A549 (cell line): Measurements from ENCODE around the gene CRYBB2. TPM values are rescaled to one million over a fixed set of nuclear protein-coding genes. Genes with fewer than 3 reads are reported as not detected.

Experiments
- ATAC-seq, 2 experiments: fragments of 200-7000 bp in 1 of 2; fragments of >200 bp in 1 of 2; cut with Nextera tagmentation in 1 of 2; cut with Tn5 transposase in 1 of 2; 3 replicates each; pipeline versions ENCODE4 v1.8.0 to v1.9.1; 2018 to 2020; ENCODE audit warnings: mild to moderate bottlenecking in 1 of 2, moderate library complexity in 1 of 2
- CTCF ChIA-PET: fragments of 300-600 bp; sonication (Branson Sonifier 250); formaldehyde crosslinking; extraction: SDS; loops from one replicate; lab custom pipeline; 2021; ENCODE audit warnings: antibody characterized with exemption, inconsistent platforms; lab: Yijun Ruan, JAX
- POLR2A ChIA-PET: fragments of 350-600 bp; formaldehyde crosslinking; extraction: SDS; loops from one replicate; lab custom pipeline; 2021; ENCODE audit warnings: antibody characterized with exemption, inconsistent platforms; lab: Yijun Ruan, JAX
- DNase-seq, 2 experiments: peaks; one replicate each; pipeline versions ENCODE4 v3.0.0 to v3.0.0-alpha.2; 2011 to 2016; ENCODE audit warnings: low read depth in 1 of 2, low spot score in 1 of 2
- FAIRE-seq: peaks from 2 replicates; lab custom pipeline; 2011; peaks lifted over from hg19 to GRCh38; lab: Jason Lieb, UNC
- H3K27ac ChIP-seq, 2 experiments: fragments of >200 bp; sonication (Bioruptor Twin); formaldehyde crosslinking; 3 replicates each; pipeline ENCODE4 v1.5.1; 2016 to 2017
- H3K4me1 ChIP-seq: fragments of >200 bp; sonication (Bioruptor Twin); formaldehyde crosslinking; 3 replicates; pipeline ENCODE4 v1.6.1; 2016
- H3K4me2 ChIP-seq: fragments of >200 bp; sonication (Bioruptor Twin); formaldehyde crosslinking; 3 replicates; pipeline ENCODE4 v1.6.1; 2016
- H3K4me3 ChIP-seq: fragments of >200 bp; sonication (Bioruptor Twin); formaldehyde crosslinking; 3 replicates; pipeline ENCODE4 v1.5.1; 2016
- H3K9me3 ChIP-seq: fragments of >200 bp; sonication (Bioruptor Twin); formaldehyde crosslinking; 3 replicates; pipeline ENCODE4 v1.6.1; 2016
- BCL3 ChIP-seq: fragments of >200 bp; sonication (Bioruptor Twin); formaldehyde crosslinking; IDR thresholded peaks from 3 replicates; pipeline ENCODE4 v1.6.1; 2016
- CBX8 ChIP-seq: fragments of 200-600 bp; sonication (generic); IDR thresholded peaks from 2 replicates; pipeline ENCODE4 v1.6.1; 2016
- CHD2 ChIP-seq: fragments of 150-350 bp; IDR thresholded peaks from 2 replicates; pipeline ENCODE4 v1.6.1; 2014; ENCODE audit warnings: low read length; ENCODE audit not compliant: partially characterized antibody
- ELK1 ChIP-seq: fragments of 150-350 bp; IDR thresholded peaks from 2 replicates; pipeline ENCODE4 v1.6.1; 2014; ENCODE audit warnings: low read depth, mild to moderate bottlenecking, low read length
- EP300 ChIP-seq, 2 experiments: fragments of >200 bp; sonication (Bioruptor Twin); formaldehyde crosslinking; IDR thresholded peaks; 2 replicates in 1 of 2; 3 replicates in 1 of 2; pipeline ENCODE4 v1.6.1; 2016 to 2017
- FOSB ChIP-seq: fragments of 250-450 bp; sonication (Bioruptor Pico); IDR thresholded peaks from 2 replicates; pipeline ENCODE4 v1.5.0; 2020; ENCODE audit warnings: mild to moderate bottlenecking, moderate library complexity
- FOSL2 ChIP-seq, 2 experiments: fragments of 450-650 bp in 1 of 2; fragments of >200 bp in 1 of 2; sonication (Bioruptor Twin) in 1 of 2; formaldehyde crosslinking; IDR thresholded peaks; 2 replicates each; pipeline versions ENCODE4 v1.5.0 to v1.6.1; 2016 to 2020; ENCODE audit warnings: mild to moderate bottlenecking in 1 of 2, moderate library complexity in 1 of 2
- FOXS1 ChIP-seq: fragments of 250-450 bp; sonication (Bioruptor Pico); IDR thresholded peaks from 2 replicates; pipeline ENCODE4 v1.5.0; 2020; ENCODE audit warnings: mild to moderate bottlenecking, moderate library complexity
- HDAC2 ChIP-seq: fragments of 200-600 bp; sonication (generic); IDR thresholded peaks from 2 replicates; pipeline ENCODE4 v1.6.1; 2016
- HEYL ChIP-seq: fragments of 250-450 bp; sonication (Bioruptor Pico); IDR thresholded peaks from 2 replicates; pipeline ENCODE4 v1.8.0; 2021; ENCODE audit warnings: mild to moderate bottlenecking, moderate library complexity
- HOXB5 ChIP-seq: fragments of 250-450 bp; sonication (Bioruptor Pico); IDR thresholded peaks from 2 replicates; pipeline ENCODE4 v1.5.0; 2020; ENCODE audit warnings: mild to moderate bottlenecking, moderate library complexity
- JUN ChIP-seq, 2 experiments: fragments of >200 bp; sonication (Bioruptor Twin); formaldehyde crosslinking; IDR thresholded peaks; 2 replicates in 1 of 2; 3 replicates in 1 of 2; pipeline ENCODE4 v1.6.1; 2016 to 2017
- NFE2L2 ChIP-seq: fragments of 150-350 bp; conservative IDR thresholded peaks from 2 replicates; pipeline ENCODE4 v1.6.1; 2014; ENCODE audit warnings: low read length
- NPAS2 ChIP-seq: fragments of 250-450 bp; sonication (Bioruptor Pico); IDR thresholded peaks from 2 replicates; pipeline ENCODE4 v1.8.0; 2022; ENCODE audit warnings: mild to moderate bottlenecking, moderate library complexity, borderline replicate concordance
- POLR2AphosphoS2 ChIP-seq: conservative IDR thresholded peaks from 2 replicates; pipeline ENCODE4 v1.6.1; 2012; ENCODE audit warnings: low read length, improper control_type of control experiment, inconsistent platforms
- RAD21 ChIP-seq, 2 experiments: fragments of >200 bp in 1 of 2; sonication (Bioruptor Twin) in 1 of 2; formaldehyde crosslinking in 1 of 2; IDR thresholded peaks in 1 of 2; conservative IDR thresholded peaks in 1 of 2; 2 replicates in 1 of 2; 3 replicates in 1 of 2; pipeline ENCODE4 v1.6.1; 2012 to 2018; ENCODE audit warnings: inconsistent platforms in 1 of 2
- RARB ChIP-seq: fragments of 250-450 bp; sonication (Bioruptor Pico); IDR thresholded peaks from 2 replicates; pipeline ENCODE4 v1.8.0; 2021; ENCODE audit warnings: mild to moderate bottlenecking, moderate library complexity
- ZFP36 ChIP-seq: fragments of 450-650 bp; IDR thresholded peaks from 2 replicates; pipeline ENCODE4 v1.6.1; 2014; ENCODE audit warnings: borderline replicate concordance; ENCODE audit not compliant: partially characterized antibody
- WGBS: methylation state at CpG from one replicate; pipeline ENCODE4 v1.1.6; 2017; ENCODE audit errors: missing lambda C conversion rate; 5-methylcytosine and 5-hydroxymethylcytosine counted together
- polyA plus RNA-seq, 4 experiments: library from polyadenylated mRNA; depleted of rRNA in 3 of 4; stranded (reverse); fragments of >200 nt; fragmentation: RNase III in 1 of 4; extraction: RNeasy Plus Mini Kit Qiagen cat#74134 plus additional on column Dnase treatment in 1 of 4; gene quantifications; 2 replicates in 3 of 4; 3 replicates in 1 of 4; pipeline ENCODE4 v1.2.3, GENCODE V29; 2011 to 2017
- TF ChIP-seq, protein P1 (sequence below): fragments of 250-450 bp; sonication (Bioruptor Pico); IDR thresholded peaks from 2 replicates; pipeline ENCODE4 v1.5.0; 2020; ENCODE audit warnings: low read depth, mild to moderate bottlenecking, moderate library complexity
- TF ChIP-seq, protein P2 (sequence below): fragments of 200-600 bp; sonication (generic); IDR thresholded peaks from 2 replicates; pipeline ENCODE4 v1.6.1; 2016; ENCODE audit warnings: antibody characterized with exemption, mild to moderate bottlenecking, moderate library complexity
- TF ChIP-seq, protein P3 (sequence below): fragments of 450-650 bp; IDR thresholded peaks from 2 replicates; pipeline ENCODE4 v1.6.1; 2014; ENCODE audit warnings: antibody characterized with exemption

Gene CRYBB2
- polyA plus RNA-seq, 2 of the 4 experiments (the other 2 are of a cell fraction), result not detected

GRCh38 chr22:25205847-25206246 is 13.6 kb upstream of the CRYBB2 start (continued):
- TF ChIP-seq, protein P1, sequence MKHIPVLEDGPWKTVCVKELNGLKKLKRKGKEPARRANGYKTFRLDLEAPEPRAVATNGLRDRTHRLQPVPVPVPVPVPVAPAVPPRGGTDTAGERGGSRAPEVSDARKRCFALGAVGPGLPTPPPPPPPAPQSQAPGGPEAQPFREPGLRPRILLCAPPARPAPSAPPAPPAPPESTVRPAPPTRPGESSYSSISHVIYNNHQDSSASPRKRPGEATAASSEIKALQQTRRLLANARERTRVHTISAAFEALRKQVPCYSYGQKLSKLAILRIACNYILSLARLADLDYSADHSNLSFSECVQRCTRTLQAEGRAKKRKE (CRISPR knock-in tag), result no peak
- TF ChIP-seq HOXB5 (CRISPR knock-in tag) (no peak), ELK1 (no peak), BCL3 (no peak), CHD2 (no peak), HDAC2 (no peak), NFE2L2 (no peak)
- TF ChIP-seq, all 56 proteins: peak for 0

DNA sequence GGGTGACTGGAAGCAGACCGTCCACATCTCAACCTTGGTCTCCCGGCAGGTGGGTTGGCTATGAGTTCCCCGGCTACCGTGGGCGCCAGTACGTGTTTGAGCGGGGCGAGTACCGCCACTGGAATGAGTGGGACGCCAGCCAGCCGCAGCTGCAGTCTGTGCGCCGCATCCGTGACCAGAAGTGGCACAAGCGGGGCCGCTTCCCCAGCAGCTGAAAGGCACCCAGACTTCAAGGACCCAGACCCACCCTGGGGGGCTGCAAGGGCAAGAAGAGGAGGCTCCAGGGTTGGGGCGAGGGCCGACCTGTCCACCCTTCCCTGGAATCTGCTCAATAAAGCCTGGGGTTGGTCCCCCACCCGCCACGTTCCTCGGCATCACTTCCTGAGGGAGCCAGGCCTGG is 12.4 kb upstream of the CRYBB2 start:
- FAIRE-seq, result no peak
- Histone ChIP-seq H3K27ac (no peak overlapping the region), H3K4me3 (no peak overlapping the region), H3K4me1 (no peaks in the 10 kb centered on the region), H3K9me3 (no peaks in the 10 kb centered on the region), H3K4me2 (no peak overlapping the region)
- 80% methylated on average over 15 of the region's 21 CpGs for WGBS
- CTCF ChIA-PET, result no interaction called here
- DNase-seq, result no peak
- TF ChIP-seq FOXS1 (CRISPR knock-in tag), result no peak
- POLR2A ChIA-PET, result no interaction called here
- ATAC-seq, result no peak

DNA sequence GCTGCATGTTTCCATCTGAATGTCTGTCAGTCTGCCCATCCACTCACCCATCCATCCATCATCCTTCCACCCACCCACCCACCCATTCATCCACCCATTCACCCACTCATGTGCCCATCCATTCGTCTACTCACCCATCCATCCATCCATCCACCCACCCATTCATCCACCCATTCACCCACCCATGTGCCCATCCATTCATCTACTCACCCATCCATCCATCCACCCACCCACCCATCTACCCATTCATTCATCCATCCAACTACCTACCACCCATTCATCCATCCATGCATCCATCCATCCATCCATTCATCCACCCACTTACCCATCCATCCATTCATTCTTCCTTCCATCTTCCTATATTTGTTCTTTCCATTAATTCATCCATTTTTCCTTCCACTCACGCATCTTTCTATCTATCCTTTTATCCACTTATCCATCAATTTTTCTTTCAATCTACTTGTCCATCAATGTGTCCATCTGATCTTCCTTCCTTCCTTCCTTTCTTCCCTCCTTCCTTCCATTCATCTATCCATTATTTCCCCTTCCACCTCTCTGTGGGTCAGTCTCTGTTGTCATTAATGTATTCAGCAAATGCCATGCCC is 11.8 kb upstream of the CRYBB2 start:
- WGBS, result no CpG with 5 or more reads among the region's 2 CpGs
- no peak for FAIRE-seq
- Histone ChIP-seq H3K4me3 (no peak overlapping the region), H3K9me3 (no peaks in the 10 kb centered on the region), H3K4me2 (no peak overlapping the region), H3K27ac (no peak overlapping the region), H3K4me1 (no peaks in the 10 kb centered on the region)
- ChIA-PET CTCF (no interaction called here), POLR2A (no interaction called here)
- DNase-seq, result no peak
- no peak for TF ChIP-seq RARB (CRISPR knock-in tag)
- no peak for TF ChIP-seq JUN (IDR thresholded peaks at IDR 0.05)
- TF ChIP-seq RAD21 (conservative IDR thresholded peaks at IDR 0.05 in 1 of 2, IDR thresholded peaks at IDR 0.05 in 1 of 2), result no peak
- no peak for TF ChIP-seq ZFP36
- TF ChIP-seq CBX8, result no peak
- TF ChIP-seq ELK1, result no peak
- TF ChIP-seq FOXS1 (CRISPR knock-in tag), result no peak
- no peak for TF ChIP-seq CHD2
- no peak for TF ChIP-seq HEYL
- TF ChIP-seq FOSB, result no peak
- TF ChIP-seq, protein P2, sequence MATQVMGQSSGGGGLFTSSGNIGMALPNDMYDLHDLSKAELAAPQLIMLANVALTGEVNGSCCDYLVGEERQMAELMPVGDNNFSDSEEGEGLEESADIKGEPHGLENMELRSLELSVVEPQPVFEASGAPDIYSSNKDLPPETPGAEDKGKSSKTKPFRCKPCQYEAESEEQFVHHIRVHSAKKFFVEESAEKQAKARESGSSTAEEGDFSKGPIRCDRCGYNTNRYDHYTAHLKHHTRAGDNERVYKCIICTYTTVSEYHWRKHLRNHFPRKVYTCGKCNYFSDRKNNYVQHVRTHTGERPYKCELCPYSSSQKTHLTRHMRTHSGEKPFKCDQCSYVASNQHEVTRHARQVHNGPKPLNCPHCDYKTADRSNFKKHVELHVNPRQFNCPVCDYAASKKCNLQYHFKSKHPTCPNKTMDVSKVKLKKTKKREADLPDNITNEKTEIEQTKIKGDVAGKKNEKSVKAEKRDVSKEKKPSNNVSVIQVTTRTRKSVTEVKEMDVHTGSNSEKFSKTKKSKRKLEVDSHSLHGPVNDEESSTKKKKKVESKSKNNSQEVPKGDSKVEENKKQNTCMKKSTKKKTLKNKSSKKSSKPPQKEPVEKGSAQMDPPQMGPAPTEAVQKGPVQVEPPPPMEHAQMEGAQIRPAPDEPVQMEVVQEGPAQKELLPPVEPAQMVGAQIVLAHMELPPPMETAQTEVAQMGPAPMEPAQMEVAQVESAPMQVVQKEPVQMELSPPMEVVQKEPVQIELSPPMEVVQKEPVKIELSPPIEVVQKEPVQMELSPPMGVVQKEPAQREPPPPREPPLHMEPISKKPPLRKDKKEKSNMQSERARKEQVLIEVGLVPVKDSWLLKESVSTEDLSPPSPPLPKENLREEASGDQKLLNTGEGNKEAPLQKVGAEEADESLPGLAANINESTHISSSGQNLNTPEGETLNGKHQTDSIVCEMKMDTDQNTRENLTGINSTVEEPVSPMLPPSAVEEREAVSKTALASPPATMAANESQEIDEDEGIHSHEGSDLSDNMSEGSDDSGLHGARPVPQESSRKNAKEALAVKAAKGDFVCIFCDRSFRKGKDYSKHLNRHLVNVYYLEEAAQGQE, result no peak
- no peak for TF ChIP-seq POLR2AphosphoS2
- TF ChIP-seq, protein P3, sequence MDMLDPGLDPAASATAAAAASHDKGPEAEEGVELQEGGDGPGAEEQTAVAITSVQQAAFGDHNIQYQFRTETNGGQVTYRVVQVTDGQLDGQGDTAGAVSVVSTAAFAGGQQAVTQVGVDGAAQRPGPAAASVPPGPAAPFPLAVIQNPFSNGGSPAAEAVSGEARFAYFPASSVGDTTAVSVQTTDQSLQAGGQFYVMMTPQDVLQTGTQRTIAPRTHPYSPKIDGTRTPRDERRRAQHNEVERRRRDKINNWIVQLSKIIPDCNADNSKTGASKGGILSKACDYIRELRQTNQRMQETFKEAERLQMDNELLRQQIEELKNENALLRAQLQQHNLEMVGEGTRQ, result no peak
- TF ChIP-seq FOSL2 (IDR thresholded peaks at IDR 0.05), result no peak
- TF ChIP-seq FOSL2 (CRISPR knock-in tag; IDR thresholded peaks at IDR 0.05), result no peak
- TF ChIP-seq HOXB5 (CRISPR knock-in tag), result no peak
- no peak for TF ChIP-seq EP300 (IDR thresholded peaks at IDR 0.05)
- no peak for TF ChIP-seq NPAS2
- no peak for ATAC-seq
